ENCODE results near the gene GM2A. TPM values are rescaled to one million over a fixed set of nuclear protein-coding genes. Genes with fewer than 3 reads are reported as not detected.
"Not testable (repeated sequence)": the region's sequence is repeated elsewhere in the genome, so short reads cannot be mapped to it uniquely, and the experiment has no call there.

GM2A gene
- total and polyA plus RNA-seq, 5 experiments from 2014 or later, result 3.8 to 13.8 (median 6.5) TPM

DNA sequence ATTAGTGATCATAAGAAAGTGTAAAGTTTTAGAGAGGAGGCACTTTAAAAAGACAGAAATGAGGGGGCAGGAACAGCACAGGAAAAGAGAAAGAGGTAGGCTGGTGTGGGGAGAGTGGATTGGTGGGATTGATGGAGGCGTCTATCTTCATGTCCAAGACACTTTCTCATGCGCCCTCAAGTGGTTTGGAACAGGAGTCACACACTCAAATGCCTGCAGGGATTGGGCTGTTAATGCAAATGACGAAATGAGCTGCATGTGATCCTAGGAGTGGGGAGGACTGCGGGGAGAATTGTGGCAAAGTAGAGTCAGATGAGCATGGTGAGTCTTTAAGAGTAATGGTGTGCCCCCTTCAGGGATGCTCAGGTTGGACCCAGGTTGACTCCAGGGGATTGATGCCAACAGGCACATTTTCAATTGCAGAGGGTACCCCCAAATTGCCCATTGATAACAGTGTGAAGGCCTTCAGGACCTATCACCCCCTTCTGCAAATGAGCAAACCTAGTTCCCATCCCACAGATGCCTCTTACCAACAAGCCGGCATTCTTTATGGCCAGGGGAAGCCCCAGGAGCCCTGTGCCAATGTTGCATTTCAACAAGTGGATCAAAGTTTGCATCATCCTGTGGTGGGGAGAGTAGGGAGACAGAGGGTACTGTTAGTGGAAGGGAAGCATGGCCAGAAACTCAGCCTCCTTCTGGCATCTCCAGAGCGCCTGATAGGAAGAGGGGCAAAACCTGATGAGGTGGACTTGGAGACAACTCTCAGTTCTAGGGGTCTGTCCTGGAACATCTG lies 45.3 kb downstream of the GM2A start:
- H3K4me3 Mint-ChIP-seq, result no peak overlapping the region

DNA sequence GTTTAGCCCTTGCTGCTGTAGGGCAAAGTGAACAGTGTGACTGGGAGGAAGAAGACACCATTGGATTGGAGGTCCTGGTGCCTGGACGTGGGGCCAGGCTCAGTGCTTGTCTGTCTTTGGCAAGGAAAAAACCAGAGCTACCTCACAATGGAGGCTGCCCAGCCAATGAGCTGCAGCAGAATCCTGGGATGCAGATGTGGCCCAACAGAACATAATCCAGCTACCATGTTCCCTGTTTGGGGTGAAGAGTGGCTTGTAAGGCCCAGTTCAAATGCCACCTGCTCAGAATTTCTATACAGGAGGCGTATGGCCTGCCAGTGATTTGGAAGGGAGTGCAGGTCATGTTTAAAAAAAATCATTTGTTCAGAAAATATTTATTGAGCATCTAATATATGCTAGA lies 50.7 kb downstream of the GM2A start, which contains the start of gene SLC36A3:
SLC36A3 (minus strand) TSS at position 101 of the 400 bp plus-strand sequence. CDS start 412 bp downstream, outside the sequence.
- POLR2A ChIA-PET, result no interaction called here
- DNase-seq, result no peak
- ATAC-seq, result no peak
- no peaks in the 10 kb centered on the region for H3K9me3 Mint-ChIP-seq
- peaks cover 0 to 25% (median 4%) of the 10 kb centered on the region in 5 donors for H3K27me3 Mint-ChIP-seq
- H3K4me3 Mint-ChIP-seq, result no peak within 1 kb of the TSS
- H3K36me3 Mint-ChIP-seq, result no peaks in the 10 kb centered on the region
- H3K4me1 Mint-ChIP-seq, result no peaks in the 10 kb centered on the region
- no peak within 1 kb of the TSS for H3K27ac Mint-ChIP-seq

More for the DNA sequence above, 45.3 kb downstream of the GM2A start:
- ATAC-seq (peak in 1 of 2 donors; percentile 49), DNase-seq (peak in 3 of 10 donors; percentile 7 to 32 (median 9))
- Mint-ChIP-seq H3K4me1 (peaks cover 0 to 1% (median 0%) of the 10 kb centered on the region in 4 donors), H3K9me3 (no peaks in the 10 kb centered on the region), H3K27ac (no peak overlapping the region), H3K27me3 (peaks cover 7 to 32% (median 8%) of the 10 kb centered on the region in 5 donors), H3K36me3 (no peaks in the 10 kb centered on the region)
- POLR2A ChIA-PET, result no interaction called here

DNA sequence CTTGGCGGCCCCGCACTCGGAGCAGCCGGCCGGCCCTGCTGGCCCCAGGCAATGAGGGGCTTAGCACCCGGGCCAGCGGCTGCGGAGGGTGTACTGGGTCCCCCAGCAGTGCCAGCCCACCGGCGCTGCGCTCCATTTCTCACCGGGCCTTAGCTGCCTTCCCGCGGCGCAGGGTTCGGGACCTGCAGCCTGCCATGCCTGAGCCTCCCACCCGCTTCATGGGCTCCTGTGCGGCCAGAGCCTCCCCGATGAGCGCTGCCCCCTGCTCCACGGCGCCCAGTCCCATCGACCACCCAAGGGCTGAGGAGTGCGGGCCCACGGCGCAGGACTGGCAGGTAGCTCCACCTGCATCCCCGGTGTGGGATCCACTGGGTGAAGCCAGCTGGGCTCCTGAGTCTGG lies 56.3 kb downstream of the GM2A start:
- POLR2A ChIA-PET, H3K27ac Mint-ChIP-seq, DNase-seq, H3K4me3 Mint-ChIP-seq, ATAC-seq, H3K4me1 Mint-ChIP-seq: not testable (repeated sequence)
- H3K27me3 Mint-ChIP-seq, result peaks cover 0 to 15% (median 2%) of the 10 kb centered on the region in 5 donors
- H3K36me3 Mint-ChIP-seq, result peaks cover 0 to 14% (median 4%) of the 10 kb centered on the region in 3 donors
- H3K9me3 Mint-ChIP-seq, result peaks cover 5 to 26% (median 16%) of the 10 kb centered on the region in 9 donors

DNA sequence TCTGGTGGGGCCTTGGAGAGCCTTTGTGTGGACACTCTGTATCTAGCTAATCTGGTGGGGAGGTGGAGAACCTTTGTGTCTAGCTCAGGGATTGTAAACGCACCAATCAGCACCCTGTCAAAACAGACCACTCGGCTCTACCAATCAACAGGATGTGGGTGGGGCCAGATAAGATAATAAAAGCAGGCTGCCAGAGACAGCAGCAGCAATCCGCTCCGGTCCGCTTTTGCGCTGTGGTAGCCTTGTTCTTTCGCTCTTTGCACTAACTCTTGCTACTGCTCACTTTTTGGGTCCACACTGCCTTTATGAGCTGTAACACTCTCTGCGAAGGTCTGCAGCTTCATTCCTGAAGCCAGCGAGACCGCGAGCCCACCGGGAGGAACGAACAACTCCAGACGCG lies 56.8 kb downstream of the GM2A start:
- H3K4me1 Mint-ChIP-seq, ATAC-seq, H3K4me3 Mint-ChIP-seq, DNase-seq, H3K27ac Mint-ChIP-seq, POLR2A ChIA-PET: not testable (repeated sequence)
- H3K36me3 Mint-ChIP-seq, result peaks cover 0 to 14% (median 4%) of the 10 kb centered on the region in 3 donors
- peaks cover 5 to 26% (median 16%) of the 10 kb centered on the region in 9 donors for H3K9me3 Mint-ChIP-seq
- peaks cover 0 to 15% (median 2%) of the 10 kb centered on the region in 5 donors for H3K27me3 Mint-ChIP-seq

DNA sequence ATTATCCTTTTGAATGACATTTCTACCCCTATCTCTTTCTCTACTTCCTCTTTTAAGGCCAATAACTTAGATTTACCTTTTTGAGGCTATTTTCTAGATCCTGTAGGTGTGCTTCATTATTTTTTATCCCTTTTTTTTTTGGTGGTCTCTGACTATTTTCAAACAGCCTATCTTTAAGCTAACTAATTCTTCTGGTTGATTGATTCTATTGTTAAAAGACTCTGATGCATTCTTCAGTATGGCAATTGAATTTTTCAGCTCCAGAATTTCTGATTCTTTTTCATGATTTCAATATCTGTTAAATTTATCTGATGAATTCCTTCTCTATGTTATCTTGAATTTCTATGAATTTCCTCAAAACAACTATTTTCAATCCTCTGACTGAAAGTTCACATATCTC lies 57.9 kb downstream of the GM2A start:
- H3K27ac Mint-ChIP-seq, result no peak overlapping the region
- POLR2A ChIA-PET, result no interaction called here
- H3K4me3 Mint-ChIP-seq, result no peak overlapping the region
- H3K36me3 Mint-ChIP-seq, result peaks cover 0 to 14% (median 4%) of the 10 kb centered on the region in 3 donors
- DNase-seq, result no peak
- peaks cover 0 to 15% (median 4%) of the 10 kb centered on the region in 5 donors for H3K27me3 Mint-ChIP-seq
- peaks cover 0 to 3% (median under 1%) of the 10 kb centered on the region in 4 donors for H3K4me1 Mint-ChIP-seq
- H3K9me3 Mint-ChIP-seq, result peaks cover 5 to 26% (median 16%) of the 10 kb centered on the region in 9 donors
- no peak for ATAC-seq

DNA sequence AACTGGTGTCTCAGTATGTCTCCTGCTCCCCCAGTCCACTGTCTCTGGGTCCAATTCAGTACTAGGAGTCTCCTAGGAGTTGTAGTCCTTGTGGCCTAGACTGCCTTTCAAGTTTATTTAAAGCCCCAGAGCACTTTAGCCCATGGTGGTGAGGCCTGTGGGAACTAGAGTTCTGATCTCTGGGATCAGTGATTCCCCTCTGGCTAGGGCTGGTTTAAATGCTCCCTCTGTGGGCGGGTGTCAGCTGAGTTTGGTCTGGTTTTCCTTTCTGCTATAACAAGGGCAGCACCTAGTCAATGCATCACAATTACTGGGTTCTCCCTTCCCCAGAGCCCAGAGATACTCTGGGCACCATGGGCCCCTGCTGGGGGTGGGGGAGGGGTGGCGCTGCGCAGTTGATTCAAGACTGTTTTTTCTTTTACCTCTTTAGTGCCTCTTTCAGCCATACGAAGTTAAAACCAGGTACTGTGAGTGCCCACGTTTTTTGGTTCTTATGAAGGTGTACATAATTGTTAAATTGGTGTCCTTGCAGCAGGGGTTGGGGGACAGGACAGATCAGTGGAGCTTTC lies 59.9 kb downstream of the GM2A start:
- POLR2A ChIA-PET, result no interaction called here
- DNase-seq (no peak), ATAC-seq (no peak)
- peaks cover 0 to 15% (median 8%) of the 10 kb centered on the region in 5 donors for H3K27me3 Mint-ChIP-seq
- H3K36me3 Mint-ChIP-seq, result peaks cover 0 to 14% (median 4%) of the 10 kb centered on the region in 3 donors
- no peak overlapping the region for H3K4me3 Mint-ChIP-seq
- peaks cover 5 to 26% (median 16%) of the 10 kb centered on the region in 9 donors for H3K9me3 Mint-ChIP-seq
- H3K4me1 Mint-ChIP-seq, result peaks cover 0 to 5% (median 1%) of the 10 kb centered on the region in 4 donors
- H3K27ac Mint-ChIP-seq, result no peak overlapping the region

DNA sequence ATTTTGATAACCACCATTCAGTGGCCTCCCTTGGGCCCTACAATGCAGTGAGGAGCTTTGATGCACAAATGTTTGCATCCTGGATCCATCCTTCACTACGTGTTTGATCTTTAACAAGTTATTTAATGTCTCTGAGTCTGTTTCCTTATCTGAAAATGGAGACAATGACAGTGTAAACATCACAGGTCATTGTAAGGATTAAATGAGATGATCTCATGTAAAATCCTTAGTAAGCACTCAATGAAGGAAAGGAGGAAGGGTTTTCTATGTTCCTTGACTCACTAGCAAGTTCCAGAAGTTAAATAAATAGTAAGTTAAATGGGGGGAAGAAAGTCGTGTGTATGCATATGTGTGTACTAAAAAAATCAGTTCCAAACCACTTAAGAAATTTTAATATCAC lies 60.4 kb downstream of the GM2A start:
- POLR2A ChIA-PET, result no interaction called here
- ATAC-seq (no peak), DNase-seq (no peak)
- Mint-ChIP-seq H3K4me3 (no peak overlapping the region), H3K9me3 (peaks cover 5 to 26% (median 16%) of the 10 kb centered on the region in 9 donors), H3K27ac (no peak overlapping the region), H3K36me3 (peaks cover 0 to 14% (median 4%) of the 10 kb centered on the region in 3 donors), H3K4me1 (peaks cover 0 to 5% (median 1%) of the 10 kb centered on the region in 4 donors), H3K27me3 (peaks cover 0 to 15% (median 8%) of the 10 kb centered on the region in 5 donors)

DNA sequence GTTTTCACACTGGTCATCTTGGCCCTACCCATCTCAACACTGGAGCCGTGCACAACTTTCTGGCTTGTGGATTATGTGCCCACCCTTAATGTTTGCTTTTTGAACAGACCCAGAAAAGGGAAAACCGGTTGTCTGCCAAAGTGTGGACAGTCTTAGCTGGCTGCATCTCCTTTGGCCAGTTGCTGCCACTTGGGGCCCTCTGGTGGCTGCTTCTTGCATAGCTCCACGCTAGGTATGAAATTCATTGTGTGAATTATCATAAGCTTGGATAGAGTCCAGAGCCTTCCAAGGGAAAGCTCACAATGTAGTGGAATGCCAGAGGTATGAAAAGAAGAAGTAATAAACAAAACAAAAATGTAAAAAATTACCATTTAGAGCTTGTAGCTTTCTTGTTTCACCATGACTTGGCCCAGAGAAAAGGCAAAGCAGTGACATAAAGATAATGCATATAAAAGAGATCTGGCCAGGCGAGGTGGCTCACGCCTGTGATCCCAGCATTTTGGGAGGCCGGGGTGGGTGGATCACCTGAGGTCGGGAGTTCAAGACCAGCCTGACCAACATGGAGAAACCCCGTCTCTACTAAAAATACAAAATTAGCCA lies 63.1 kb downstream of the GM2A start:
- H3K36me3 Mint-ChIP-seq, result peaks cover 0 to 5% (median 3%) of the 10 kb centered on the region in 3 donors
- peaks cover 0 to 10% (median 6%) of the 10 kb centered on the region in 5 donors for H3K27me3 Mint-ChIP-seq
- POLR2A ChIA-PET, result no interaction called here
- H3K4me3 Mint-ChIP-seq, result no peak overlapping the region
- H3K4me1 Mint-ChIP-seq, result peaks cover 0 to 11% (median 1%) of the 10 kb centered on the region in 4 donors
- H3K9me3 Mint-ChIP-seq, result peaks cover 0 to 14% (median 8%) of the 10 kb centered on the region in 9 donors
- DNase-seq (peak in 6 of 10 donors; percentile 5 to 48 (median 22)), ATAC-seq (peak in 1 of 2 donors; percentile 40)
- H3K27ac Mint-ChIP-seq, result peak overlapping the region in 1 of 10 donors; percentile 41

DNA sequence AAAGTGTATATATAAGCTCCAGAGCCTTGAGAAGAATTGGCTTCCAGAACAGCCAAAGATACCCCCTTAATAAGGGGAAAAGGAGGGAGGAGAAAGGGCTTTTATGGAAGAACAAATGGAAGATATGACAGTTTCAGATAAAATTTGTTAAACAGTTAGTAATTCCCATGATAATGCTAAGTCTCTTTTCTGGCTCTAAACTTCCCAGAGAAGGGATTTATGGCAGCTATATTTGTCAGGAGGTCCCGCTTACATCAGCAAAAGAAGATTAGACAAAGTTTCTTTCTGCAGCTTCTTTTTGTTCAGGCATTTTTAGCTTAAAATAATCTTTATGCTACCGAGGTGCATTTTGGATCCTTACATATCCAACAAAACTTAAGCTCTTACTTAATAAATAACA lies 64.9 kb downstream of the GM2A start:
- POLR2A ChIA-PET, result interaction anchor here (0.7 kb wide), 1 partner anchor 412 kb away, joined by 3 read pairs; no protein-coding TSS in a partner anchor
- no peak for ATAC-seq
- Mint-ChIP-seq H3K27me3 (peaks cover 0 to 8% (median 6%) of the 10 kb centered on the region in 5 donors), H3K27ac (no peak overlapping the region), H3K4me3 (no peak overlapping the region), H3K9me3 (peaks cover 0 to under 1% (median 0%) of the 10 kb centered on the region in 9 donors), H3K4me1 (peaks cover 0 to 11% (median 1%) of the 10 kb centered on the region in 4 donors), H3K36me3 (no peaks in the 10 kb centered on the region)
- no peak for DNase-seq

DNA sequence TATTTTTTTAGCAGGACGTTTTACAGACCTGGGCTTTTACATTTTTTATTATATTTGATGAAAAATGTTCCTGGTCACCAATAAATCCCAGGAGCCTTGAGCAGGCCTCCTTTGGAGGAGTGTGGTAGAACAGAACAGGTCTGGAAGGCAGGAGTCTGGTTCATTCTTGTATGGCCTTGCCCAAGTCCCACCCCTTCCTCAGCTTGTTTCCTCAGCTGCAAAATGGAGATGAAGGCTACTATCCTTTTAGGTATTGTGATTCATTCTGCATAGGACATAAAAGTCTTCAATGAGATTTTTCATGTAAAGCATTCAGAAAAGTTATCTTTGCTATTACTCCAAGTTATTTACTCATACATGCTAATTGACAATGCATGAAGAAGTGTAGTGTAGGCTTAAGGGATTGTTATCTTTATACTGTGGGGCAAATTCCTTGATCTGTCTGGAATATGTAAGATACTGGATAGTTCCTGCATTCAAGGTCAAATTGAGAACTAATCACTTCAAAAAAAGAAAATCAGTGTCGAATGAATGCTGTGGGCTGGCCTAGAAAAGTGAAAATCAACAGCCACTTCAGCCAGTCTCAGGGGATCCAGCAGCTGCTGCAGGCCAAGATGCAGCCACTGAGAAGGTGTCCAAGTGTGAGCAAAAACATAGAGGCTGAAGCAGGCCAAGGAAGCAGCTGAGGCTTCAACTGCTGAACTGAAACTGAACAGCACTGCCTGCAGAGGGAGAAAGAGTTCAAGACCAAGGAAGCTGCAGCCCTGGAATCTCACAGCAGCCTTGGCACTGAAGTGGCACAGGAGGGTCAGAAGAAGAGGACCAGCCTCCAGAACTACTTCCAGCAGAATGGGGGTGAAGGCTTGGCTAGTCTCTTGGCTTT lies 66.1 kb downstream of the GM2A start:
- H3K9me3 Mint-ChIP-seq, result no peaks in the 10 kb centered on the region
- POLR2A ChIA-PET, result no interaction called here

More for the DNA sequence above, 66.1 kb downstream of the GM2A start:
- Mint-ChIP-seq H3K4me3 (no peak overlapping the region), H3K27ac (no peak overlapping the region), H3K4me1 (peaks cover 0 to 11% (median 1%) of the 10 kb centered on the region in 4 donors), H3K36me3 (no peaks in the 10 kb centered on the region), H3K27me3 (peaks cover 0 to 8% (median 1%) of the 10 kb centered on the region in 5 donors)
- DNase-seq, result no peak
- no peak for ATAC-seq
